ENCODE results near the gene CTPS2. TPM values are rescaled to one million over a fixed set of nuclear protein-coding genes. Genes with fewer than 3 reads are reported as not detected.

Gene CTPS2
- total RNA-seq, 1 experiment from 2014 or later, result 9.6 TPM

DNA sequence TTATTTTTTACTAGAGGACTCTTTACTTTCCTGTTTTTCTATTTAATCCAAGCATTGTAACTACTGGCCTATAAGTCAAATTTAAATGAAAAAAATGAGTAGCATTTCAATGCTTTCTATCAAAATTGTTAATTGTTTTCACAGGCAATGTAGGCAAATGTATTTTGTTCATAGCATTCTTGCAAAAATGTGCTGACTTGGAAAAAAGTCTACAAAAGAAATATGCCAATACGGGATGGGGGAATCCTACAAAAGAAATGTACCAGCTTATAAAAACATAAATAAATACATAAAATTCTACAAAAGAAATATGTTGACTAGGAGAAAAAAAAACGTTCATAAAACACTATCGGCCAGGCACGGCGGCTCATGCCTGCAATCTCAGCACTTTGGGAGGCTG lies 77.4 kb downstream of the CTPS2 start:
- TF ChIP-seq, protein P1, sequence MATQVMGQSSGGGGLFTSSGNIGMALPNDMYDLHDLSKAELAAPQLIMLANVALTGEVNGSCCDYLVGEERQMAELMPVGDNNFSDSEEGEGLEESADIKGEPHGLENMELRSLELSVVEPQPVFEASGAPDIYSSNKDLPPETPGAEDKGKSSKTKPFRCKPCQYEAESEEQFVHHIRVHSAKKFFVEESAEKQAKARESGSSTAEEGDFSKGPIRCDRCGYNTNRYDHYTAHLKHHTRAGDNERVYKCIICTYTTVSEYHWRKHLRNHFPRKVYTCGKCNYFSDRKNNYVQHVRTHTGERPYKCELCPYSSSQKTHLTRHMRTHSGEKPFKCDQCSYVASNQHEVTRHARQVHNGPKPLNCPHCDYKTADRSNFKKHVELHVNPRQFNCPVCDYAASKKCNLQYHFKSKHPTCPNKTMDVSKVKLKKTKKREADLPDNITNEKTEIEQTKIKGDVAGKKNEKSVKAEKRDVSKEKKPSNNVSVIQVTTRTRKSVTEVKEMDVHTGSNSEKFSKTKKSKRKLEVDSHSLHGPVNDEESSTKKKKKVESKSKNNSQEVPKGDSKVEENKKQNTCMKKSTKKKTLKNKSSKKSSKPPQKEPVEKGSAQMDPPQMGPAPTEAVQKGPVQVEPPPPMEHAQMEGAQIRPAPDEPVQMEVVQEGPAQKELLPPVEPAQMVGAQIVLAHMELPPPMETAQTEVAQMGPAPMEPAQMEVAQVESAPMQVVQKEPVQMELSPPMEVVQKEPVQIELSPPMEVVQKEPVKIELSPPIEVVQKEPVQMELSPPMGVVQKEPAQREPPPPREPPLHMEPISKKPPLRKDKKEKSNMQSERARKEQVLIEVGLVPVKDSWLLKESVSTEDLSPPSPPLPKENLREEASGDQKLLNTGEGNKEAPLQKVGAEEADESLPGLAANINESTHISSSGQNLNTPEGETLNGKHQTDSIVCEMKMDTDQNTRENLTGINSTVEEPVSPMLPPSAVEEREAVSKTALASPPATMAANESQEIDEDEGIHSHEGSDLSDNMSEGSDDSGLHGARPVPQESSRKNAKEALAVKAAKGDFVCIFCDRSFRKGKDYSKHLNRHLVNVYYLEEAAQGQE (IDR thresholded peaks at IDR 0.05; ENCODE audit: low read depth), result no peak
- no peak for TF ChIP-seq RAD21 (IDR thresholded peaks at IDR 0.05; ENCODE audit: low read depth)
- no peak for TF ChIP-seq EZH2phosphoT487 (IDR thresholded peaks at IDR 0.05; ENCODE audit: borderline replicate concordance)
- no peak for TF ChIP-seq ZNF274 (IDR thresholded peaks at IDR 0.05; ENCODE audit: low read depth, low read length)
- no peak for TF ChIP-seq EGR1 (IDR thresholded peaks at IDR 0.05; ENCODE audit: low read depth)
- TF ChIP-seq JUND (IDR thresholded peaks at IDR 0.05), result no peak
- no peak for TF ChIP-seq CBX3 (IDR thresholded peaks at IDR 0.05; ENCODE audit: low read depth)
- TF ChIP-seq, protein P2, sequence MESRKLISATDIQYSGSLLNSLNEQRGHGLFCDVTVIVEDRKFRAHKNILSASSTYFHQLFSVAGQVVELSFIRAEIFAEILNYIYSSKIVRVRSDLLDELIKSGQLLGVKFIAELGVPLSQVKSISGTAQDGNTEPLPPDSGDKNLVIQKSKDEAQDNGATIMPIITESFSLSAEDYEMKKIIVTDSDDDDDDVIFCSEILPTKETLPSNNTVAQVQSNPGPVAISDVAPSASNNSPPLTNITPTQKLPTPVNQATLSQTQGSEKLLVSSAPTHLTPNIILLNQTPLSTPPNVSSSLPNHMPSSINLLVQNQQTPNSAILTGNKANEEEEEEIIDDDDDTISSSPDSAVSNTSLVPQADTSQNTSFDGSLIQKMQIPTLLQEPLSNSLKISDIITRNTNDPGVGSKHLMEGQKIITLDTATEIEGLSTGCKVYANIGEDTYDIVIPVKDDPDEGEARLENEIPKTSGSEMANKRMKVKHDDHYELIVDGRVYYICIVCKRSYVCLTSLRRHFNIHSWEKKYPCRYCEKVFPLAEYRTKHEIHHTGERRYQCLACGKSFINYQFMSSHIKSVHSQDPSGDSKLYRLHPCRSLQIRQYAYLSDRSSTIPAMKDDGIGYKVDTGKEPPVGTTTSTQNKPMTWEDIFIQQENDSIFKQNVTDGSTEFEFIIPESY (IDR thresholded peaks at IDR 0.05; ENCODE audit: extremely low read depth, insufficient replicate concordance, low read length), result no peak
- TF ChIP-seq, protein P3, sequence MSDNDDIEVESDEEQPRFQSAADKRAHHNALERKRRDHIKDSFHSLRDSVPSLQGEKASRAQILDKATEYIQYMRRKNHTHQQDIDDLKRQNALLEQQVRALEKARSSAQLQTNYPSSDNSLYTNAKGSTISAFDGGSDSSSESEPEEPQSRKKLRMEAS (IDR thresholded peaks at IDR 0.05), result no peak
- no peak for TF ChIP-seq EZH2 (IDR thresholded peaks at IDR 0.05)
- no peak for TF ChIP-seq SRF (IDR thresholded peaks at IDR 0.05; ENCODE audit: low read depth)
- no peak for TF ChIP-seq TCF7L2 (IDR thresholded peaks at IDR 0.05; ENCODE audit: borderline replicate concordance, extremely low read depth, insufficient read depth, insufficient read length)
- no peak for TF ChIP-seq POLR2AphosphoS5 (IDR thresholded peaks at IDR 0.05; ENCODE audit: low read depth, low read length)
- TF ChIP-seq YY1 (IDR thresholded peaks at IDR 0.05; ENCODE audit: extremely low read depth, insufficient replicate concordance, low read depth, low read length), result no peak
- TF ChIP-seq SP1 (IDR thresholded peaks at IDR 0.05; ENCODE audit: low read depth), result no peak
- TF ChIP-seq, protein P4, sequence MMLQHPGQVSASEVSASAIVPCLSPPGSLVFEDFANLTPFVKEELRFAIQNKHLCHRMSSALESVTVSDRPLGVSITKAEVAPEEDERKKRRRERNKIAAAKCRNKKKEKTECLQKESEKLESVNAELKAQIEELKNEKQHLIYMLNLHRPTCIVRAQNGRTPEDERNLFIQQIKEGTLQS (IDR thresholded peaks at IDR 0.05), result no peak
- TF ChIP-seq SIN3A (IDR thresholded peaks at IDR 0.05; ENCODE audit: low read depth), result no peak
- Histone ChIP-seq H2AFZ (ENCODE audit: low read depth, low read length, poor library complexity, severe bottlenecking) (no peak overlapping the region), H3K4me3 (replicated peaks in 1 of 2; ENCODE audit: low read depth in 1 of 2, low read length in 2 of 2) (no peak overlapping the region), H3K4me2 (ENCODE audit: low read length) (no peak overlapping the region), H3K79me2 (ENCODE audit: insufficient read depth, low read length) (no peaks in the 10 kb centered on the region), H3K27ac (ENCODE audit: low read depth, low read length) (no peak overlapping the region), H3K9ac (ENCODE audit: low read length) (no peak overlapping the region), H4K20me1 (ENCODE audit: insufficient read depth) (no peaks in the 10 kb centered on the region), H3K27me3 (ENCODE audit: insufficient read depth, low read length) (no peaks in the 10 kb centered on the region), H3K9me3 (ENCODE audit: control insufficient read depth in 1 of 2, insufficient read depth in 1 of 2, low read depth in 1 of 2, low read length in 2 of 2) (no peaks in the 10 kb centered on the region), H3K9me2 (ENCODE audit: insufficient read depth) (no peaks in the 10 kb centered on the region), H3K36me3 (ENCODE audit: control insufficient read depth in 1 of 2, insufficient read depth in 2 of 2, low read length in 2 of 2) (no peaks in the 10 kb centered on the region), H3K4me1 (ENCODE audit: control insufficient read depth in 1 of 2, insufficient read depth in 2 of 2, low read length in 2 of 2) (no peaks in the 10 kb centered on the region)
- intact Hi-C loops (cut with micrococcal nuclease), result no loop called here
- BruUV-seq (replicated peaks), result no TSS peak
- DNase-seq (ENCODE audit: low read depth, low spot score), result no peak
- RAD21 ChIA-PET (ENCODE audit: low non-redundant PET in 1 of 2, low total read pairs in 2 of 2, uncharacterized antibody in 2 of 2, unreplicated experiment in 2 of 2), result no interaction called here
- POLR2A ChIA-PET, result no interaction called here
- no peak for ATAC-seq
- CTCF ChIA-PET, result no interaction called here

Measured in HCT116 (cell line).